ENCODE data around the gene GIPC3. TPM values are rescaled to one million over a fixed set of nuclear protein-coding genes. Genes with fewer than 3 reads are reported as not detected.

Gene GIPC3
- total RNA-seq, 2 experiments from 2014 or later: 0.20 to 0.29 TPM

GRCh38 chr19:3610745-3611717, 25.8 kb downstream of the GIPC3 start:
- Mint-ChIP-seq H3K4me3 (no peak overlapping the region), H3K27ac (no peak overlapping the region), H3K27me3 (ENCODE audit: low read depth) (no peaks in the 10 kb centered on the region), H3K4me1 (ENCODE audit: low read depth) (peaks cover 10% of the 10 kb centered on the region), H3K9me3 (no peaks in the 10 kb centered on the region), H3K36me3 (ENCODE audit: low read depth) (peaks cover 5% of the 10 kb centered on the region)
- no peak for DNase-seq
- CTCF ChIA-PET: no interaction called here
- intact Hi-C loops (cut with micrococcal nuclease): loop anchor here (1.0 kb wide), 1 partner anchor 17 kb away; no protein-coding TSS in a partner anchor

GRCh38 chr19:3611841-3612240, 26.6 kb downstream of the GIPC3 start:
- no peak overlapping the region for H3K4me3 Mint-ChIP-seq
- intact Hi-C loops (cut with micrococcal nuclease): no loop called here
- DNase-seq: no peak
- peaks cover 5% of the 10 kb centered on the region for H3K36me3 Mint-ChIP-seq (ENCODE audit: low read depth)
- no peaks in the 10 kb centered on the region for H3K9me3 Mint-ChIP-seq
- CTCF ChIA-PET: no interaction called here
- H3K27me3 Mint-ChIP-seq (ENCODE audit: low read depth): no peaks in the 10 kb centered on the region
- no peak overlapping the region for H3K27ac Mint-ChIP-seq
- H3K4me1 Mint-ChIP-seq (ENCODE audit: low read depth): peaks cover 10% of the 10 kb centered on the region

- CTCF ChIA-PET: interaction anchor here (0.7 kb wide), 1 partner anchor 21 kb away, joined by 3 read pairs; no protein-coding TSS in a partner anchor
- Mint-ChIP-seq H3K27me3 (ENCODE audit: low read depth) (no peaks in the 10 kb centered on the region), H3K27ac (no peak overlapping the region), H3K9me3 (no peaks in the 10 kb centered on the region), H3K4me3 (no peak overlapping the region), H3K4me1 (ENCODE audit: low read depth) (peaks cover 10% of the 10 kb centered on the region), H3K36me3 (ENCODE audit: low read depth) (peaks cover 5% of the 10 kb centered on the region)
- no peak for DNase-seq
- intact Hi-C loops (cut with micrococcal nuclease): no loop called here
Measured at GRCh38 chr19:3612330-3612729, 27.1 kb downstream of the GIPC3 start.

GRCh38 chr19:3612901-3613741, 27.8 kb downstream of the GIPC3 start:
- H3K27me3 Mint-ChIP-seq (ENCODE audit: low read depth): no peaks in the 10 kb centered on the region
- H3K36me3 Mint-ChIP-seq (ENCODE audit: low read depth): peaks cover 6% of the 10 kb centered on the region
- H3K4me1 Mint-ChIP-seq (ENCODE audit: low read depth): peaks cover 13% of the 10 kb centered on the region
- CTCF ChIA-PET: interaction anchor here (0.7 kb wide), 1 partner anchor 22 kb away, joined by 3 read pairs; no protein-coding TSS in a partner anchor
- H3K27ac Mint-ChIP-seq: no peak overlapping the region
- DNase-seq: no peak
- H3K4me3 Mint-ChIP-seq: no peak overlapping the region
- H3K9me3 Mint-ChIP-seq: no peaks in the 10 kb centered on the region
- intact Hi-C loops (cut with micrococcal nuclease): no loop called here

GRCh38 chr19:3613818-3614661, 28.8 kb downstream of the GIPC3 start:
- Mint-ChIP-seq H3K4me1 (ENCODE audit: low read depth) (peaks cover 13% of the 10 kb centered on the region), H3K9me3 (no peaks in the 10 kb centered on the region), H3K27ac (no peak overlapping the region), H3K27me3 (ENCODE audit: low read depth) (no peaks in the 10 kb centered on the region), H3K36me3 (ENCODE audit: low read depth) (peaks cover 7% of the 10 kb centered on the region), H3K4me3 (no peak overlapping the region)
- intact Hi-C loops (cut with micrococcal nuclease): no loop called here
- no peak for DNase-seq
- CTCF ChIA-PET: no interaction called here

- H3K9me3 Mint-ChIP-seq: no peaks in the 10 kb centered on the region
- no peak overlapping the region for H3K4me3 Mint-ChIP-seq
Measured at GRCh38 chr19:3614858-3615505, 29.7 kb downstream of the GIPC3 start.

GRCh38 chr19:3615524-3616135, 30.4 kb downstream of the GIPC3 start:
- intact Hi-C loops (cut with micrococcal nuclease): no loop called here
- no peak for DNase-seq
- no peaks in the 10 kb centered on the region for H3K9me3 Mint-ChIP-seq
- no peak overlapping the region for H3K4me3 Mint-ChIP-seq
- no peaks in the 10 kb centered on the region for H3K27me3 Mint-ChIP-seq (ENCODE audit: low read depth)
- peaks cover 13% of the 10 kb centered on the region for H3K4me1 Mint-ChIP-seq (ENCODE audit: low read depth)
- H3K36me3 Mint-ChIP-seq (ENCODE audit: low read depth): peaks cover 7% of the 10 kb centered on the region
- CTCF ChIA-PET: no interaction called here
- no peak overlapping the region for H3K27ac Mint-ChIP-seq

More at GRCh38 chr19:3614858-3615505, 29.7 kb downstream of the GIPC3 start:
- Mint-ChIP-seq H3K36me3 (ENCODE audit: low read depth) (peaks cover 7% of the 10 kb centered on the region), H3K27ac (no peak overlapping the region), H3K4me1 (ENCODE audit: low read depth) (peaks cover 13% of the 10 kb centered on the region), H3K27me3 (ENCODE audit: low read depth) (no peaks in the 10 kb centered on the region)
- no peak for DNase-seq
- intact Hi-C loops (cut with micrococcal nuclease): no loop called here
- CTCF ChIA-PET: no interaction called here

- H3K4me3 Mint-ChIP-seq: no peak overlapping the region
- peak; percentile 31 for DNase-seq
- peaks cover 3% of the 10 kb centered on the region for H3K36me3 Mint-ChIP-seq (ENCODE audit: low read depth)
- intact Hi-C loops (cut with micrococcal nuclease): no loop called here
- no peaks in the 10 kb centered on the region for H3K27me3 Mint-ChIP-seq (ENCODE audit: low read depth)
- no peaks in the 10 kb centered on the region for H3K9me3 Mint-ChIP-seq
- peaks cover 13% of the 10 kb centered on the region for H3K4me1 Mint-ChIP-seq (ENCODE audit: low read depth)
- CTCF ChIA-PET: no interaction called here
- no peak overlapping the region for H3K27ac Mint-ChIP-seq
Measured at GRCh38 chr19:3617463-3617862, 32.2 kb downstream of the GIPC3 start.

GRCh38 chr19:3618144-3618810, 33.0 kb downstream of the GIPC3 start:
- intact Hi-C loops (cut with micrococcal nuclease): loop anchor here (1.0 to 2.0 kb wide), 2 partner anchors 32 to 71 kb away; no protein-coding TSS in a partner anchor
- Mint-ChIP-seq H3K27me3 (ENCODE audit: low read depth) (no peaks in the 10 kb centered on the region), H3K4me1 (ENCODE audit: low read depth) (peaks cover 13% of the 10 kb centered on the region), H3K27ac (no peak overlapping the region), H3K4me3 (no peak overlapping the region), H3K36me3 (ENCODE audit: low read depth) (peaks cover 3% of the 10 kb centered on the region), H3K9me3 (no peaks in the 10 kb centered on the region)
- CTCF ChIA-PET: interaction anchor here (0.6 to 1.3 kb wide), 6 partner anchors 26 to 728 kb away, joined by 3 to 7 read pairs (median 3); partner anchors contain the start of gene MFSD12
- DNase-seq: peak; percentile 55

GRCh38 chr19:3618811-3619630, 33.7 kb downstream of the GIPC3 start:
- Mint-ChIP-seq H3K4me3 (no peak overlapping the region), H3K27ac (no peak overlapping the region), H3K4me1 (ENCODE audit: low read depth) (peaks cover 15% of the 10 kb centered on the region), H3K27me3 (ENCODE audit: low read depth) (no peaks in the 10 kb centered on the region), H3K9me3 (no peaks in the 10 kb centered on the region), H3K36me3 (ENCODE audit: low read depth) (peaks cover 3% of the 10 kb centered on the region)
- CTCF ChIA-PET: interaction anchor here (0.6 to 1.3 kb wide), 6 partner anchors 27 to 729 kb away, joined by 3 to 7 read pairs (median 3); partner anchors contain the start of gene MFSD12
- intact Hi-C loops (cut with micrococcal nuclease): loop anchor here (1.0 to 2.0 kb wide), 2 partner anchors 33 to 72 kb away; no protein-coding TSS in a partner anchor
- DNase-seq: no peak

All from activated naive CD4-positive, alpha-beta T cell treated with anti-CD3 and anti-CD28 coated beads for 36 hours (primary cell).